B cell (primary cell): ENCODE data around the gene FSCN2. TPM values are rescaled to one million over a fixed set of nuclear protein-coding genes. Genes with fewer than 3 reads are reported as not detected.

Source experiments
- ATAC-seq: fragments of 200-7000 bp; cut with Tn5 transposase; one replicate; pipeline ENCODE4 v1.10.0; 2021; ENCODE audit warnings: low read depth, mild to moderate bottlenecking, moderate number of reproducible peaks, moderate library complexity
- CTCF ChIA-PET: fragments of 350-600 bp; sonication (Branson Sonifier 250); formaldehyde crosslinking; loops from one replicate; lab custom pipeline; 2021; ENCODE audit warnings: antibody characterized with exemption, inconsistent platforms; lab: Charles Lee
- POLR2A ChIA-PET: fragments of 350-600 bp; sonication (Branson Sonifier 250); formaldehyde crosslinking; loops from one replicate; lab custom pipeline; 2021; ENCODE audit warnings: antibody characterized with exemption; lab: Charles Lee
- DNase-seq: peaks from one replicate; pipeline ENCODE4 v3.0.0; 2013
- H2AFZ ChIP-seq: 2 replicates; pipeline ENCODE4 v1.6.1; 2012; ENCODE audit warnings: mild to moderate bottlenecking, low read depth, low read length; ENCODE audit not compliant: insufficient read depth, poor library complexity, severe bottlenecking
- H3K27ac ChIP-seq, 2 donors: 1 replicate in 1 of 2; 2 replicates in 1 of 2; pipeline ENCODE4 v1.5.1; 2012 to 2013; ENCODE audit warnings: low read length in 2 of 2, mild to moderate bottlenecking in 2 of 2, moderate library complexity in 1 of 2
- H3K27me3 ChIP-seq, 4 experiments: fragments of 200-600 bp in 1 of 4; sonication (generic) in 1 of 4; replicated peaks in 1 of 4; 1 replicate in 2 of 4; 2 replicates in 2 of 4; pipeline versions ENCODE4 v1.6.1 to v1.7.0; 2013 to 2016; ENCODE audit warnings: low read length in 3 of 4, mild to moderate bottlenecking in 2 of 4, mixed read lengths in 1 of 4, moderate library complexity in 1 of 4; ENCODE audit not compliant: insufficient read depth in 4 of 4, control insufficient read depth in 3 of 4; ENCODE audit errors: control extremely low read depth in 1 of 4
- H3K36me3 ChIP-seq, 2 experiments: replicated peaks in 1 of 2; 1 replicate in 1 of 2; 2 replicates in 1 of 2; pipeline versions ENCODE4 v1.6.1 to v1.7.1; 2013; ENCODE audit warnings: low read length in 1 of 2; ENCODE audit not compliant: insufficient read depth in 2 of 2, control insufficient read depth in 1 of 2; ENCODE audit errors: control extremely low read depth in 1 of 2, extremely low read depth in 1 of 2
- H3K4me1 ChIP-seq, 2 donors: fragments of 200-600 bp in 1 of 2; sonication (generic) in 1 of 2; 1 replicate in 1 of 2; 2 replicates in 1 of 2; pipeline versions ENCODE4 v1.5.1 to v1.6.1; 2013 to 2017; ENCODE audit warnings: low read length in 2 of 2; ENCODE audit not compliant: control insufficient read depth in 2 of 2, insufficient read depth in 2 of 2
- H3K4me2 ChIP-seq: replicated peaks from 2 replicates; pipeline ENCODE3; 2012; ENCODE audit warnings: mild to moderate bottlenecking, low read depth, low read length; ENCODE audit not compliant: poor library complexity, severe bottlenecking
- H3K4me3 ChIP-seq, 5 experiments: fragments of 200-600 bp in 1 of 5; sonication (generic) in 1 of 5; 1 replicate in 3 of 5; 2 replicates in 2 of 5; pipeline versions ENCODE4 v1.5.1 to v1.7.0; 2011 to 2016; ENCODE audit warnings: low read length in 4 of 5, mild to moderate bottlenecking in 4 of 5, low read depth in 2 of 5, control low read depth in 1 of 5, moderate library complexity in 1 of 5; ENCODE audit not compliant: insufficient read depth in 1 of 5; ENCODE audit errors: control extremely low read depth in 1 of 5, extremely low read depth in 1 of 5
- H3K79me2 ChIP-seq: fragments of 200-600 bp; sonication (generic); one replicate; pipeline ENCODE4 v1.6.0; 2016; ENCODE audit warnings: low read length; ENCODE audit not compliant: control insufficient read depth, insufficient read depth
- H3K9ac ChIP-seq: fragments of 200-600 bp; sonication (generic); 2 replicates; pipeline ENCODE4 v1.6.1; 2017; ENCODE audit warnings: mild to moderate bottlenecking, low read length, moderate library complexity
- H3K9me3 ChIP-seq, 3 donors: one replicate each; pipeline versions ENCODE4 v1.6.1 to v1.7.1; 2013; ENCODE audit warnings: low read length in 2 of 3; ENCODE audit not compliant: control insufficient read depth in 2 of 3, insufficient read depth in 1 of 3; ENCODE audit errors: control extremely low read depth in 1 of 3
- H4K20me1 ChIP-seq: 2 replicates; pipeline ENCODE4 v1.6.0; 2012; ENCODE audit warnings: mild to moderate bottlenecking, low read length; ENCODE audit not compliant: insufficient read depth, control insufficient read depth, poor library complexity, severe bottlenecking
- H3K27ac Mint-ChIP-seq: one replicate; pipeline ENCODE4 v1.8.0; 2021; ENCODE audit warnings: mixed read lengths
- H3K27me3 Mint-ChIP-seq: one replicate; pipeline ENCODE4 v1.8.0; 2021; ENCODE audit warnings: mixed read lengths
- H3K4me1 Mint-ChIP-seq: one replicate; pipeline ENCODE4 v1.8.0; 2021; ENCODE audit warnings: mixed read lengths
- H3K4me3 Mint-ChIP-seq: one replicate; pipeline ENCODE4 v1.8.0; 2021; ENCODE audit warnings: mixed read lengths
- H3K9me3 Mint-ChIP-seq: one replicate; pipeline ENCODE4 v1.8.0; 2022; ENCODE audit warnings: mixed read lengths; ENCODE audit not compliant: insufficient read depth
- CTCF ChIP-seq: fragments of 200-600 bp; IDR thresholded peaks from one replicate; pipeline ENCODE4 v1.8.0; 2022; ENCODE audit warnings: antibody characterized with exemption, mild to moderate bottlenecking
- EZH2 ChIP-seq: IDR thresholded peaks from 2 replicates; pipeline ENCODE4 v1.6.1; 2012; ENCODE audit warnings: borderline replicate concordance, low read depth, mild to moderate bottlenecking, moderate library complexity, low read length; ENCODE audit not compliant: insufficient read depth, poor library complexity, severe bottlenecking
- WGBS: methylation state at CpG from one replicate; pipeline ENCODE4 v1.1.5; 2013; ENCODE audit warnings: missing lambda C conversion rate; ENCODE audit not compliant: insufficient coverage; 5-methylcytosine and 5-hydroxymethylcytosine counted together
- intact Hi-C: fragments of 100-400 bp; cut with micrococcal nuclease; formaldehyde crosslinking; loops from one replicate; pipeline ENCODE4 v1.10.0; 2022
- polyA minus RNA-seq: library from RNA; depleted of rRNA, polyadenylated mRNA; stranded (reverse); fragments of >200 nt; gene quantifications from 2 replicates; pipeline ENCODE4 v1.2.3, GENCODE V29; 2012
- polyA plus RNA-seq: library from polyadenylated mRNA; depleted of rRNA; stranded (reverse); fragments of >200 nt; gene quantifications from 2 replicates; pipeline ENCODE4 v1.2.3, GENCODE V29; 2012
- total RNA-seq, 2 donors: library from RNA; stranded (reverse); fragments of 120-200 nt in 1 of 2; gene quantifications; 1 replicate in 1 of 2; 2 replicates in 1 of 2; pipeline versions ENCODE4 v1.2.3 to v1.2.4, GENCODE V29; 2013 to 2022

Gene FSCN2
- total RNA-seq, result 6.3 and 7.4 TPM in 2 replicates
- 5.5 TPM for total RNA-seq (2013)
- 7.1 and 12.0 TPM in 2 replicates for polyA plus RNA-seq
- polyA minus RNA-seq, result 18.7 and 26.5 TPM in 2 replicates

GRCh38 chr17:81527591-81528383 is at the start of gene FSCN2:
Gene FSCN2, plus strand, starts transcription at chr17:81528377. Its CDS starts 155 bp downstream, at chr17:81528532.
- 69% methylated on average over 42 of the region's 42 CpGs for WGBS
- Mint-ChIP-seq H3K9me3 (no peaks in the 10 kb centered on the region), H3K4me1 (no peaks in the 10 kb centered on the region), H3K4me3 (no peak within 1 kb of the TSS), H3K27me3 (no peaks in the 10 kb centered on the region), H3K27ac (no peak within 1 kb of the TSS)
- ChIA-PET CTCF (no interaction called here), POLR2A (interaction anchor here (0.6 to 0.7 kb wide), 2 partner anchors 174 to 182 kb away, joined by 3 read pairs; no protein-coding TSS in a partner anchor)
- no peak for ATAC-seq
- no peak within 1 kb of the TSS for H2AFZ ChIP-seq
- H3K27me3 ChIP-seq, result peaks cover 0 to 25% (median 2%) of the 10 kb centered on the region in 4 experiments
- peaks cover 21% of the 10 kb centered on the region for H3K79me2 ChIP-seq
- H3K9ac ChIP-seq, result no peak within 1 kb of the TSS
- DNase-seq, result no peak
- H3K9me3 ChIP-seq, result peaks cover 0 to 9% (median 0%) of the 10 kb centered on the region in 3 donors
- intact Hi-C loops, result no loop called here
- H3K4me2 ChIP-seq, result no peak within 1 kb of the TSS
- TF ChIP-seq CTCF (no peak), EZH2 (no peak)
- H4K20me1 ChIP-seq, result peaks cover 26% of the 10 kb centered on the region
- H3K4me3 ChIP-seq, result no peak within 1 kb of the TSS
- H3K4me1 ChIP-seq, result peaks cover 0 to 8% of the 10 kb centered on the region in 2 donors
- H3K27ac ChIP-seq, result no peak within 1 kb of the TSS
- H3K36me3 ChIP-seq, result no peaks in the 10 kb centered on the region
